ENCODE measurements around the gene FLRT1.

FLRT1 gene, protein sequence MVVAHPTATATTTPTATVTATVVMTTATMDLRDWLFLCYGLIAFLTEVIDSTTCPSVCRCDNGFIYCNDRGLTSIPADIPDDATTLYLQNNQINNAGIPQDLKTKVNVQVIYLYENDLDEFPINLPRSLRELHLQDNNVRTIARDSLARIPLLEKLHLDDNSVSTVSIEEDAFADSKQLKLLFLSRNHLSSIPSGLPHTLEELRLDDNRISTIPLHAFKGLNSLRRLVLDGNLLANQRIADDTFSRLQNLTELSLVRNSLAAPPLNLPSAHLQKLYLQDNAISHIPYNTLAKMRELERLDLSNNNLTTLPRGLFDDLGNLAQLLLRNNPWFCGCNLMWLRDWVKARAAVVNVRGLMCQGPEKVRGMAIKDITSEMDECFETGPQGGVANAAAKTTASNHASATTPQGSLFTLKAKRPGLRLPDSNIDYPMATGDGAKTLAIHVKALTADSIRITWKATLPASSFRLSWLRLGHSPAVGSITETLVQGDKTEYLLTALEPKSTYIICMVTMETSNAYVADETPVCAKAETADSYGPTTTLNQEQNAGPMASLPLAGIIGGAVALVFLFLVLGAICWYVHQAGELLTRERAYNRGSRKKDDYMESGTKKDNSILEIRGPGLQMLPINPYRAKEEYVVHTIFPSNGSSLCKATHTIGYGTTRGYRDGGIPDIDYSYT

DNA sequence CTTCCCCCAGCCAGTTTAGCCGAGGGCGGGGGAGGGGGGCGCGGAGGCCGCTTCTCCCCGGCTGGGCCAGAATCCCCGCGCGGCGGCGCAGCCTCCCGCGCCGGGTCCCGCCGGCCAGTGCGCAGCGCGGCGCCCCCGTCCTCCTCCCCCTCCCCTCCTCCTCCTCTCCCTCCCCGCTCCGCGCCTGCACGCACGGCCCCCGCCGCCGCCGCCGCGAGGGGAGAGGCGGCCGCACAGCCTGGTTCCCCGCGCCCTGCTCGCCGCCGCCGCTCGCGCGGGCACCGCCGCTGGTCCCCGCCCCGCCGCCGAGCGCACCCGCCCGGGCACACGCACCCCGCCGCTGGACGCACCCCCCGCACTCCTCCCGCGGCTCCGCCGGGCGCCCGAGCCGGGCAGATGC, at the start of gene FLRT1:
FLRT1 (plus strand) TSS at position 356 of the 400 bp plus-strand sequence. CDS start 80,337 bp downstream, outside the sequence.
- TF ChIP-seq JUND (IDR thresholded peaks at IDR 0.05; ENCODE audit: low read depth) = no peak
- DNase-seq (ENCODE audit: low read depth in 1 of 2, low spot score in 1 of 2) = no peak
- in situ Hi-C loops (cut with HindIII; ENCODE audit: low pct_unique_long_range_greater_than_20kb, low sequenced_read_pairs) = no loop called here

DNA sequence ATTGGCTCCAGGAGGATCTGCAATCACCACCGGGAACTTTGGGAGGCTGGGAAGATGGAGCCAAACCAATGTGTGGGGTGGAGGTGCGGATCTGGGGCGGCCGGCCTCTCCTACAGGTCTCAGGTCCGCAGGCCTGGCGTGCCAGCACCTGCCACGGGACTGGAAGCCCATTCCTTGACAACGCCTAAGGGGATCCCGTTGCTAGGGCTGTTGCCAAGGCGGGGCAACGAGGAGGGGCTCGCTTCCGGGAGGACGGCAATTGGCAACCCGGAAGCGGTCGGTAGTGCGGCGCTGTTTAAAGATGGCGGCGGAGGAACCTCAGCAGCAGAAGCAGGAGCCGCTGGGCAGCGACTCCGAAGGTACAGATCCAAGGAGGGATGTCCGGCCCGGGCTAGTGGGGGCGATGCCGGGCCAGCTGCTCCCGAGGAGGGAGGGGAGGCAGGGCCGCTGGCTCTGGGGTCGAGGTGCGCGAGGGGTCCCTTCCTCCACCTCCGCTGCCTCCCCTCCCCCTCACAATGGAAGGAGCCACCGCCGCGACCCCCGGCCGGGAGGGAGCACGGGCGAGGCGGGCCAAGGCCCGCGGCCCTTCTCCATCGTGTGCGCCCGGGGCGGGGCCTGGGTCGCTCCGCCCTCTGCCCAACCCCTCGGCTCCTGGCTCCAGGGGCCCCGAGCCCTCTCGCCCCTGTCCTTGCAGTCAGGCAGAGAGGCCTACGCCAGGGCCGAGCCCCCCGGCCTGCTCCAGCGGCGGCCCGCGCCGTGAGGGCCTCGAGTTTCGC, 49.4 kb upstream of the FLRT1 start, which contains the start of gene OTUB1:
OTUB1 (plus strand) TSS at position 283 of the 776 bp plus-strand sequence; CDS start at position 302, 19 bp downstream.
- DNase-seq (ENCODE audit: low read depth in 1 of 2, low spot score in 1 of 2) = peak; percentile 98 to 99
- no peak for TF ChIP-seq JUND (IDR thresholded peaks at IDR 0.05; ENCODE audit: low read depth)
- in situ Hi-C loops (cut with HindIII; ENCODE audit: low pct_unique_long_range_greater_than_20kb, low sequenced_read_pairs) = no loop called here

DNA sequence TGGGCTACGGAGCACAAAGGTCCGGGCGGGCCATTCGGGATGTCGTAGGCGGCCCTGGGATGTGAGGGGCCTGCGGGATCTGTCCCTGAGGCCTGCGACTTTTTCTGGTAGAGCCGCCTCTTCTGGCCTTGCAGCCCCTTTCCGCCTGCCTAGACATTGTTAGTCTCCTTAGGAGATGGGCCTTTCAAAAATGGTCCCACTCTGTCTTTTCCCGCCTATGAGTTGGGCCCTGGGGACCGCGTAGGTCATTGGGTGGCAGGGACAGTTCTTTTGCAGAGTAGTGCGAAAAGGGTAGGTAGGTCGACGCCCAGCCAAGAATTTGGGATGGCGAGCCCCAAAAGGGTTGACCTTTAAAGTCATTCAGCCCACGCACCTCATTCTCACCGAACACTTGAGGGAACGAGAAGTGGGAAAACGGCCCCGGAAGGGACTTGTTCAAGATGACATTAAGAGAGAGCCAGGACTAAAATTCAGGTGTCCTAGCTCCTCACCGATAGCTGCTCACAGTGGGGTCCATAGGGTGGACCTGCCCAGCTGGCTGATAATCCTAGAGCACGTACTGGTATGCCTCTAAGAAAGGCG, 48.7 kb upstream of the FLRT1 start:
- no peak for TF ChIP-seq JUND (IDR thresholded peaks at IDR 0.05; ENCODE audit: low read depth)
- in situ Hi-C loops (cut with HindIII; ENCODE audit: low pct_unique_long_range_greater_than_20kb, low sequenced_read_pairs) = no loop called here

DNA sequence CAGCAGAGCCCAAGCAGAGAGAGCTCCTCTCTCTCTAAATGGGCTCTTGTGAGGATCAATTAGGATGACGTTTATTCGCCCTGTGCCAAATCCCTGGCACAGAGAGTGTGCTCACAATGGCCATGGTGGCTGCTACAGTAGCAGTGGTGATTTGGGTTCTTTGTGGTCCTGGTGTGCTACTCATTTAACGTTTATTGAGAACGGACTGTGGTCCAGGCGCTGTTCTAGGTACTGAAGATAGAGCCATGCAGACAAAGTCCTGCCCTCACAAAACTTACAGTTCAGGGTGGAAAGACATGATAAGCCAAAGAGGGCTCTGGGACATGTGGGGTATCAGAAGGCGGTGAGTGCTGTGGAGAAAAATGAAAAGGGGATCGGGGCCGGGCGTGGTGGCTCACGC, 44.2 kb upstream of the FLRT1 start:
- no peak for DNase-seq (ENCODE audit: low read depth in 1 of 2, low spot score in 1 of 2)
- in situ Hi-C loops (cut with HindIII; ENCODE audit: low pct_unique_long_range_greater_than_20kb, low sequenced_read_pairs) = no loop called here
- TF ChIP-seq JUND (IDR thresholded peaks at IDR 0.05; ENCODE audit: low read depth) = no peak

More for the DNA sequence above, 48.7 kb upstream of the FLRT1 start:
- DNase-seq (ENCODE audit: low read depth in 1 of 2, low spot score in 1 of 2) = no peak

DNA sequence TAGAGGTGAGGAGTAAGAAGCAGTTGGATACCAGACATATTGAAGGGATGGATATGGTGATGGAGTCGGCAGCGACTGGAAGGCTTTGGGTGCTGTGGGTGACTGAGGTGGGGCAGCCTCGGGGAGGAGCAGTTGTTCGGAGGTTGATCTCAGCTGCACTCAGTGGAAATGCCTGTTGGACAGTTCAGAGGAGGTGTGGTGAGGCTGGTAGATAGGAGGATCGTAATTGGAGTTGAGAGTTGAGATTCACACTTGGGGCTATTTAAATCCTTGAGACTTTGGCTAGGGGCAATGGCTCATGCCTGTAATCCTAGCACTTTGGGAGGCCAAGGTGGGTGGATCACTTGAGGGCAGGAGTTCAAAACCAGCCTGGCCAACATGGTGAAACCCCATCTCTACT, 42.6 kb upstream of the FLRT1 start:
- TF ChIP-seq JUND (IDR thresholded peaks at IDR 0.05; ENCODE audit: low read depth) = no peak
- no peak for DNase-seq (ENCODE audit: low read depth in 1 of 2, low spot score in 1 of 2)
- in situ Hi-C loops (cut with HindIII; ENCODE audit: low pct_unique_long_range_greater_than_20kb, low sequenced_read_pairs) = no loop called here

DNA sequence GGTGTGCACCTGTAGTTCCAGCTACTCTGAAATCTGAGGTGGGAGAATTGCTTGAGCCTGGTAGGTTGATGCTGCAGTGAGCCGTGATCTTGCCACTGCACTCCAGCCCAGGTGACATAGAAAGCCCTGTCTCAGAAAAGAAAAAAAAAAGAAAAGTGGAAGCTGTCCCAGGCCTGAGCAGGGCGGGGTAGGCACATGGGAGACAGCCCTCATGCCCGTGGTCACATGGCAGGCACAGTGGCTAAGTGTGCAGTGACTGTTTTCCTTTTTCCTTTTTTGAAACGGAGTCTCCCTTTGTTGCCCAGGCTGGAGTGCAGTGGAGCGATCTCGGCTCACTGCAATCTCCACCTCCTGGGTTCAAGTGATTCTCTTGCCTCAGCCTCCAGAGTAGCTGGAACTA, 41.7 kb upstream of the FLRT1 start:
- in situ Hi-C loops (cut with HindIII; ENCODE audit: low pct_unique_long_range_greater_than_20kb, low sequenced_read_pairs) = no loop called here
- DNase-seq (ENCODE audit: low read depth in 1 of 2, low spot score in 1 of 2) = no peak
- TF ChIP-seq JUND (IDR thresholded peaks at IDR 0.05; ENCODE audit: low read depth) = no peak

DNA sequence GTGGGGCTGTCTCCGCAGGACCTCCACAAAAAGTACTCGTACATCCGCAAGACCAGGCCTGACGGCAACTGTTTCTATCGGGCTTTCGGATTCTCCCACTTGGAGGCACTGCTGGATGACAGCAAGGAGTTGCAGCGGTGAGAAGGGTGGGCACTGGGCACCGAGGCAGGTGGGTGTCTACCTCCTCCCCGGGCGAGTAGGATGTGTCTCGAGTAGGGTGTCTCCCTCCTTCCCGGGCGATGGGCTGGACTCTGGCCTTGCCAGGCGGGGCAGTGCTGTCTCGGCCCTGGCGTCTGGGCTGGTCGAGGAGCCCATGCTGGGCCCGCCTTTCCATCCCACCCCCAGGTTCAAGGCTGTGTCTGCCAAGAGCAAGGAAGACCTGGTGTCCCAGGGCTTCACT, 39.2 kb upstream of the FLRT1 start:
- no peak for DNase-seq (ENCODE audit: low read depth in 1 of 2, low spot score in 1 of 2)
- in situ Hi-C loops (cut with HindIII; ENCODE audit: low pct_unique_long_range_greater_than_20kb, low sequenced_read_pairs) = no loop called here
- no peak for TF ChIP-seq JUND (IDR thresholded peaks at IDR 0.05; ENCODE audit: low read depth)

DNA sequence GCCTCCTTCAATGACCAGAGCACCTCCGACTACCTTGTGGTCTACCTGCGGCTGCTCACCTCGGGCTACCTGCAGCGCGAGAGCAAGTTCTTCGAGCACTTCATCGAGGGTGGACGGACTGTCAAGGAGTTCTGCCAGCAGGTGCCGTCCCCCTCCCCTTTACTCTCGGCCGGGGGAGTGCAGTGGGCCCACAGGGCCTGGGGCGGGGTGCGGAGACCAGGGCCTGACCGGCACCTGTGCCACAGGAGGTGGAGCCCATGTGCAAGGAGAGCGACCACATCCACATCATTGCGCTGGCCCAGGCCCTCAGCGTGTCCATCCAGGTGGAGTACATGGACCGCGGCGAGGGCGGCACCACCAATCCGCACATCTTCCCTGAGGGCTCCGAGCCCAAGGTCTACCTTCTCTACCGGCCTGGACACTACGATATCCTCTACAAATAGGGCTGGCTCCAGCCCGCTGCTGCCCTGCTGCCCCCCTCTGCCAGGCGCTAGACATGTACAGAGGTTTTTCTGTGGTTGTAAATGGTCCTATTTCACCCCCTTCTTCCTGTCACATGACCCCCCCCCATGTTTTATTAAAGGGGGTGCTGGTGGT, 38.5 kb upstream of the FLRT1 start:
- no peak for TF ChIP-seq JUND (IDR thresholded peaks at IDR 0.05; ENCODE audit: low read depth)
- DNase-seq (ENCODE audit: low read depth in 1 of 2, low spot score in 1 of 2) = no peak
- in situ Hi-C loops (cut with HindIII; ENCODE audit: low pct_unique_long_range_greater_than_20kb, low sequenced_read_pairs) = no loop called here

DNA sequence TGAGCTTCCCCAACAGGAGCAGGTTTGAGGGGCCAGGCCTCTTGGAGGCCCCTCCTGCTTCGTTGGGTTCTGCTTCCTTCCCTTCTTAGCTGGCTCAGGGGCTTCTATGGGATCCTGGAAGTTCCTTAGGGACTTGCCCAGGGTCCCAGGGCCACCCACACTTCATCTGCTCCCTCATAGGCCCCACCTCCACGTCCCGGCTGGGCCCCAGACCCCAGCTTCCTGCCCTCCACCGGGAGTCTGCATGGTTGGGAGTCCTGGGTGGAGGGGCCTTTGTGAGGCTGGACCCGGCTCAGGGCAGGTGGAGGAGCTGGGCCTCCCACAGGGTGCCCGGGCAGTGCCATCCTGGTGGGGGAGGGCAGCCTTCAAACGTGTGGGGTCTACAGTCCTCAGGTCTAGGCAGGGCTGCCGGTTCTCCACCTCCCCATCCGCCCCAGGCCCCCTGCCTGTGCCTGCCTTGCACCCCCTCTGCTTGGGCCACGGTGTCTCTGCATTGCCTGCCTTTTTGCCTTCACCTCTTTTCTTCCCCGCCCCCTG, 37.9 kb upstream of the FLRT1 start:
- in situ Hi-C loops (cut with HindIII; ENCODE audit: low pct_unique_long_range_greater_than_20kb, low sequenced_read_pairs) = no loop called here
- no peak for DNase-seq (ENCODE audit: low read depth in 1 of 2, low spot score in 1 of 2)
- no peak for TF ChIP-seq JUND (IDR thresholded peaks at IDR 0.05; ENCODE audit: low read depth)

DNA sequence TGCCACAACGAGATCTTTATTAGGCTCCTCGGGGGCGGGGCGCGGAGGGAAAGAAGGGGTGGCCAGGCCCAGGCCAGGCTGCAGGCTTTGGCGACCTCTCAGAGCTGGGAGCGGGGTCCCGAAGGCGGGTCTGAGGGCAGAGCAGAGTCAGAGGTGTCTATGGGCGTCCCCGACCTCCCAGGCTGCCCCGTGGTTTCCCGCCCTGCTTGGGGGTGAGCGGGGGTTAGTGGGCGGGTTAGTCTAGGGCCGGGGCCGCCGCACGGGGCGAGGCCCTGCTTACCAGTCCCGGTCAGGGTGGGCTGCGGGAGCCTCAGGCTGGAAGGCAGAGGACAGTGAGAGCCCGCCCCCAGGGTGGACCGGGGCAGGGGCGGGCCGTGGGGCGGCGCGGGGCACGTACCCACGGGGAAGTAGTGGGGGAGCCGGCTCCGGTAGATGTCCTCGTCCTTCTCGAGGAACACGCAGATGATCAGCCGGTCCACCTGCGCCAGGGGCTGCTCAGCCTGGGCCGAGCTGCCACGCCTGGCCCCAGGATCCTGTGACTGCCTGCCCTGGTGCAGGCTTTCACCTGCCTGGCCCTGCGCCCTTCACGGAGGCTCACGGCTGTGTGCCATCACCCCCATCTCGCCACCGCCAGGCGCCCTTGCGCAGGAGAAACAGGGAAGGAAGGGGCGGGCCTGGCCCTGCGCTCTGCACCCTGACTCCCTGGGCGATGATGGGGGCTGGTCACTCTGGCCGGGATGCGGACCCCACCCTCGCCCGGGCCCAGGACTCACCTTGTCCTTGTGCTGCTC, 37.0 kb upstream of the FLRT1 start:
- TF ChIP-seq JUND (IDR thresholded peaks at IDR 0.05; ENCODE audit: low read depth) = no peak
- in situ Hi-C loops (cut with HindIII; ENCODE audit: low pct_unique_long_range_greater_than_20kb, low sequenced_read_pairs) = no loop called here
- DNase-seq (ENCODE audit: low read depth in 1 of 2, low spot score in 1 of 2) = no peak
